Stimulated activated CD8-positive, alpha-beta memory T cell treated with anti-CD3 and anti-CD28 coated beads, Interleukin-15, amount 100 ng/mL, for 1 hour (primary cell): ENCODE measurements around the gene TNS3.

ENCODE experiments used
- DNase-seq: peaks from one replicate; pipeline ENCODE4 v3.0.0-alpha.2; 2020; ENCODE audit warnings: low read depth

Gene TNS3

GRCh38 chr7:47384755-47385535 lies 197.0 kb downstream of the TNS3 start:
- DNase-seq, result no peak

GRCh38 chr7:47383696-47384445 lies 198.0 kb downstream of the TNS3 start:
- no peak for DNase-seq

DNA sequence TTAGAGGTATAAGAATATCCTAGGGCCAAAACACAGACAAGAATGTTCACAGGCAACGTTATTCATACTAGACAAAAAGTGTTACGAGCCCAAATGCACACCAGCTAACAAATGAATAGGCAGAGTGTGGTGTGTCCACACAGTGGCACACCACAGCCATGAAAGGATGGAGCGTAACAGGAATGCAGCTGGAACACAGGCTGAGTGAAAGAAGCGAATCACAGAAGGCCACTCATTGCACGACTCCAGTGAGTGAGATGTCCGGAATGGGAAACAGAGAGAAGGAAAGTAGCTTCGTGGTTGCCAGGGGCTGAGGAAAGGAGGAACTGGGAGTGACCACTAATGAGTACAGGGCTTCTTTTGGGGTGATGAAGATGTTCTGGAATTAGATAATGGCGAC lies 198.8 kb downstream of the TNS3 start:
- no peak for DNase-seq

GRCh38 chr7:47382200-47382599 lies 199.7 kb downstream of the TNS3 start:
- DNase-seq, result no peak

GRCh38 chr7:47381134-47381495 lies 200.8 kb downstream of the TNS3 start:
- no peak for DNase-seq

DNA sequence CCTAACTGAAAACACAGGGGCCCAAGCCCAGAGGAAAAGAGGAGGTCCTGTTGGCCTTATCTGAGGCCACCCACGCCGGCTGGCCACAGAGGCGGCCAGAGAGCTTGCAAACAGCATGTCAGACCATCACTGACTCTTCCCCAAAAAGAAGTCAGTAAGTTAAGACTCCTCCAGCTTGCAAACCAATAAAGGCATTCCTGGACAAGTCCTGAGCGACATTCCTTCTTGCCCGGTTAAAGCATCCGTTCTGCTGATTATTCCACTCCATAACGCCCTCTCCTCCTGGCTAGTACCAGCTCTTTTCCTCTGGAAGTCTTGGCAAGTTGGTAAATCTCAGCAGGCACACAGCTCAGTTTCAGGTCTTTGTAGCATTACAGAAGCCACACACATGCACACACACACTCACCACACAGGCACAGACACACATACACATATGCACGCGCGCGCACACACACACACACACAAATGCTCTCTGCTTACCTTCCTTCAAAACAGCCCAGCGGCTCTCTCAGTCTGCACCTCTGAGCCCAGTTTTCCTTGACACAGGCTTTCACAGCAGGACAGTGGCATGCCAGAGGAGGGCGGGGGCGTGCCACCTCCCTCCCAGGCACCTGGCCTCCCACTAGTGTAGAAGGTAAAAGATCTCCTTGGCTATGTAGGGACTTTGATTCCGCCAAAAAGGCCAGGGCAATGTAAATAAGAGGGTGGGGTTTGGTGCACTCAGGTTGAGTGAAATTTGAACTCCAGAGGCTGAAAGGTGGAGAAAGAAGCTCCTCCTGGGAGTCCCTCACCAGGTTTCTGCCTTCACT lies 201.4 kb downstream of the TNS3 start:
- no peak for DNase-seq

DNA sequence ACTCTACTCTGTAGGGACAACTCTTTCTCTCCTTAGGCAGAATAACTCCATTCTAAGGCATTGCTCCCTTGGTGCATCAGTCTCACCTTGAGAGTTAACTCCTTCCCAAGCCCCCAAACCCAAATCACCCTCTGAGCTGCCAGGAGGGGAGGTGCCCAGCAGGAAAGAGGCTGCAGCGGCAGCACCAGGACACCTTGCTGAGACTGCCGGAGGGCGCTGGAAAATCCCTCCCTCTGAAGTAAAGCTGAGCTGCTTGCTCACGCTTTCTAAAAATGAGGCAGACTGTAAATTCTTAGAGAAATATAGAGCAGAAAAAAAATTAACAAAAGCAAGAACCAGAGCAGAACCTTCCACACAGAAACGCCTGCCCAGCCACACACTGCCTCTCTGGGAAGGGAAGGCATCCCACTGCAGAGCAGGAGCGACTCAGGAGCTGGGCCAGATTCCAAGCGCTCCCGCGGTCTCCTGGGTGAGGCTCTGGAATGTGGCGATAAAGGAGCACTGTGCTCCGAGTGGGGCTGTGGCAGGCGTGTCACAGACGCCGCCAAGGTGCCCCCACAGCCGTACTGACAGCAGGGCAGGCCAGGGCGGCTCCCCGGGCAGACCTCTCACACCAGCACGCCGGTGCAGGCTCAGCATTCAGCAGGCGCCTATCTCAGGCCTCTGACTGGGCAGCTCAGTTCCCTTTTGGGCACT lies 202.1 kb downstream of the TNS3 start:
- DNase-seq, result no peak

GRCh38 chr7:47378728-47379395 lies 203.0 kb downstream of the TNS3 start:
- DNase-seq, result no peak

GRCh38 chr7:47377741-47378140 lies 204.2 kb downstream of the TNS3 start:
- no peak for DNase-seq

GRCh38 chr7:47376991-47377616 lies 204.8 kb downstream of the TNS3 start:
- no peak for DNase-seq

DNA sequence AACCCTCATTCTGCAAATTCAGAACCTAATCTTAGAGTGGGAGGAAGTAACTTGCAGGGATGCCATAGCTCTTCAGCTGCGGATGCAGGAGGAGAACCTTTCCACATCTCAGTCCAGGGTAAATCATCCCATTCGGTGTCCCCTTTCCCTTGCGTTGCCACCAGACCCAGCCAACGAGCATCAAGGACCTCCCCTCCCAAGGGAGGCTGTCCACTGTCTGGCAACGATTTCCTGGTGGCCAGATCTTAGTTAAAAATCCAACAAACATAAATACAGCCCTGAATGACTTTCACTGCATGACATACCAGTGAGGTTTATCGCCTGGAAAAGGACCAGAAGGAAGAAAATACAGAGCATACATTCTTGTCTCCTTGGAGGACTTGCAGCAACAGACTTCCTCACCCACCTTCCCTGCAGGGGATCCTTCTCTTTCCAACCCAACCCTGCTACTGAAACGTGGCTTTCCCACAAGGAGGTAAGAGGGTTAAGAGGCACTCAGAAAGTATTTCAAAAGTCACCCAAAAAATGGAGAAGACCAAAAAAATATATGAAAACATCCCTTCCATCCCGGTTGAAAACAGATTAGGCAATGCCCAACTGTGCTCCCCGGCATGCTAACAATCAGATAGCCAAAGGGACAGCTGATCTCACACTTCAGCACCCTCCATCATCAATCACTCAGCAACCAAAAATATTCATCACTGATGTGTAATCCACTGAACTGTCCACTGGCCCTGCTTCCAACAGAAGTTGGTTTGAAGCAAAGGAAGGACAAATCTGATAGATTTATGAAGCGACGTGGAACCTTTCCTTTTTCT lies 206.6 kb downstream of the TNS3 start:
- DNase-seq, result no peak

DNA sequence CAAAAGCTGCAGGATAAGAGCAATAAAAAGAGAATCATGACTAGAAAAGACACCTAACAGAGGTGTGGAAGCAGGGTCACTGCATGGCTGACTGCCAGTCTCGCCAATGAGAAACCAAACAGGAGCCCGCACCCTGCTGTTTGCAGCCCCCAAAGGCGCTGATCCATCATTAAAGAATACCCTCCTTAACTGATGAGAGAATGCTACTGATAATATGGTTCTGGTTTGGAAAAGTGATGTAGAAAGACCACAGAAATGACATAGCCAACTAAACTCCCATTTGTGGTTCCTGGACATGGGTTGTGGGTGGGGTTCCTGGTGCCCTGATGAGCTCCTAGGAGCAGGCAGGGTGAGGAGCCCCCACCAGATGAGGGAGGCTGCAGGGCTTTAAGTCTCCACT lies 207.4 kb downstream of the TNS3 start:
- DNase-seq, result no peak

- DNase-seq, result no peak
Measured at GRCh38 chr7:47373871-47374451, 207.9 kb downstream of the TNS3 start.

DNA sequence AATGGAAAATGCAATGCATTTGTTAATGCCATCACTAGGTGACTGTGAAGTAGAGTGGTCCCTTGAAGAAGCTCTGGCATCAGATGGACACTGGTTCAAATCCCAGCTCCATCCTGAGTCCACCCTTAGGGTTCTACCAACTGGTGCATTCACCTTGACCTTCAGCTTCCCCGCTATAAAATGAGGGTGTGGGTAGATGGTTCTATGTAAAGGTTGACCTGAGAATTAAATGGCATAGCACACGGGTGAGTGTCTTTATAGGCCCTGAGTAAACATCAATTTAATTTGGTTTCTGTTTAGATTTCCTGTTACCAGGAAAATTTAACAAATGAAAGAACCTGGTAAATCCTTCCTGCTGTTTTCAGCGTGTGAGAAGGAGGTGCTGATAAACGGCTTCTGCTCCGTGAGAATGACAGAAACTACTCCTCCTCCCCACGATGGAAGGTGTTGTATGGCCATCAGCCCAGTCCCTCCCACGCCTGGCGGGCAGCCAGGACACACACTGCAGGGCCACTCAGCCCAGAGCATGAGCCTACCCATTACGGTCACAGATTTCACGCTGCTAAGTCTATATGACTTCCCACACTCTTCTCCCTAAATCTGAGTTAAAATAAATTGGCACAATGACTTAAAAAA lies 210.1 kb downstream of the TNS3 start:
- no peak for DNase-seq

- no peak for DNase-seq
Measured at GRCh38 chr7:47371317-47371716, 210.6 kb downstream of the TNS3 start.

DNA sequence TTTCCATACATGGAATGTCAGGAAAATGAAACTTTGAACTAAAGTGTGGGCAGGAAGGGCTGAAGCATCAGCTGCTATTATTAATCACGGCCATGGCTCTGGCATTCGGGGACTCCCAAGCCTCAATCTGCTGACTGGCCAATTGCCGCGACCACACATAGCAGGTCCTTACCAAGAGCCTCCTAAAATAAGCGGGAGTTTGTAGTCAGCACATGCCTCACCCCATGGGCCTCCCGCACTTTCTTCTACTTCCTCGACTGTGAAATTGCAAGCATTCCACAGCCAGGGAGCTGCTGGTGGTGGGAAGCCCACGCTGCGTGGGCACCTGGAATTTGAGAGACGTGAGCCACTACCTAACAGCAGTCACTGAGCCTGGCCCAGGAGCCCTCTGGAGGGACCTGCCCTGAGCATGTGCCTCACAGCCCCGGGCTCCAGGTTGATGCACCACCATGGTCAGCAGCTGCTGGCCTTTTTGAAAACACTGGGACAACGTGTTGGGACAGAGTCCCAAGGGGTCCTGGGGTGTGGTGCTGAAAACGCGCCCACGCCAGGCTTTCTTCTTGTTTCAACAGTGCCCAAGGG lies 211.4 kb downstream of the TNS3 start:
- no peak for DNase-seq

GRCh38 chr7:47369736-47370135 lies 212.2 kb downstream of the TNS3 start:
- DNase-seq, result no peak

- no peak for DNase-seq
Measured at GRCh38 chr7:47368190-47368812, 213.6 kb downstream of the TNS3 start.

GRCh38 chr7:47367369-47367768 lies 214.5 kb downstream of the TNS3 start:
- no peak for DNase-seq
